Putamen (tissue), 1 donor: ENCODE results near the gene ITGAE.
"Not testable (repeated sequence)": the region's sequence is repeated elsewhere in the genome, so short reads cannot be mapped to it uniquely, and the experiment has no call there.

Experiments used
- DNase-seq: peaks from one replicate; pipeline ENCODE4 v3.0.0-alpha.2; 2016; ENCODE audit warnings: low spot score

Gene ITGAE

DNA sequence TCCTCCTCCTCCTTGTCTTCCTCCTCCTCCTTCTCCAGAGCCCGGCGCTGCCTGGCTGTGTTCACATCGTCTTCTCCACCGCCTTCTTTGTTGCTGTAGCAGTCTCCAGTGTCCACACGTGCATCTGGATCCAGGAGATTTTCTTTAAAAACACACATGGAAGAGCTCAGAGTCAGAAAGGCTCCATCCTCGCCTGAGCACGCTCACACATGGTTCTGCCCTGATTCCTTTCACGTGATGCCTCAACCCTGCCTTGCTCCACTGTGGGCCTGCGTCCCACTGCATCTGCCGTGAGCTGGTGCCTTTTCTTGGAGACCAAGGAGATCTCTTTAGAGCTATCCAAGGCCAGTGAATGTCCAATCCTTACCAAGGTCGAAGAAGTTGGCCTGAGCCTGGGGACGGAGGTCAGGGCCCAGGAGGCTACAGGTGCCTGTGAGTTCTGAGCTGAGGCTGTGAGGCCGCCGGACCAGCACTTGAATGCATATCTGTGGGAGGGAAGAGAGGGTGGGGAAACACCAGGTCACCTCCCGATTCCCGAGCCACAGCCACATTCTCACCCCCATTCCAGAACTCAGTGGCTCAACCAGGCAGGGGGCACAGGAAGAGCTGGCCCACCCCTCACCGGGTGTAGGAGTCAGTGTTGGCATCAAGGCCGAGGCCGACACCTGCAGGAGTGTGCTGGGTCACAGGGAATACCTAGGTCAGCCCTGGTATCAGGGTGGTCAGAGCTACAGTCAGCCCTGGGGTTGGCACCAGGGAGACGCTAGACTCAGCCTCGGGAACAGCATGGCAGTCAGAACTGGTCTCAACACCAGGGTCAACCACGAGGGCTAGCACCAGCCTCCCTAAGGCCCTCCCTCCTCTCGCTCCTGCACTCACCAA is 39.7 kb downstream of the ITGAE start:
- DNase-seq = no peak

GRCh38 chr17:3759597-3760216 is 41.3 kb downstream of the ITGAE start:
- DNase-seq = no peak

- no peak for DNase-seq
Measured at GRCh38 chr17:3755335-3756030, 45.5 kb downstream of the ITGAE start.

GRCh38 chr17:3754458-3755334 is 46.3 kb downstream of the ITGAE start:
- no peak for DNase-seq

DNA sequence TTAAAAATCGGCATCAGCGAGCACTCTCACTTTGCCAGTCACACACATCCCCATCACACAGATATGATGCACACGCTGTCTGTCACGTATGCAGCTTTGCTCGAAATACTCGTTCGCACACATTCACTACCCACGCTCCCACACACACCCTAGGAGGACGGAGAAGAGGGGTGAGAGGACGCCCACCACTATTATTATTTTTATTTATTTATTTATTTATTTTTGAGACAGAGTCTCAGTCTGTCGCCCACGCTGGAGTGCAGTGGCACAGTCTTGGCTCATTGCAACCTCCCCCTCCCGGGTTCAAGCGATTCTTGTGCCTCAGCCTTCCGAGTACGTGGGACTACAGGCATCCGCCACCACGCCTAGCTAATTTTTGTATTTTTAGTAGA is 46.9 kb downstream of the ITGAE start:
- no peak for DNase-seq

GRCh38 chr17:3753624-3754023 is 47.4 kb downstream of the ITGAE start:
- DNase-seq = no peak

GRCh38 chr17:3751836-3752235 is 49.2 kb downstream of the ITGAE start:
- no peak for DNase-seq

- no peak for DNase-seq
Measured at GRCh38 chr17:3750926-3751325, 50.1 kb downstream of the ITGAE start.

GRCh38 chr17:3750296-3750695 is 50.7 kb downstream of the ITGAE start:
- DNase-seq = no peak

- no peak for DNase-seq
Measured at GRCh38 chr17:3748576-3748975, 52.4 kb downstream of the ITGAE start.

DNA sequence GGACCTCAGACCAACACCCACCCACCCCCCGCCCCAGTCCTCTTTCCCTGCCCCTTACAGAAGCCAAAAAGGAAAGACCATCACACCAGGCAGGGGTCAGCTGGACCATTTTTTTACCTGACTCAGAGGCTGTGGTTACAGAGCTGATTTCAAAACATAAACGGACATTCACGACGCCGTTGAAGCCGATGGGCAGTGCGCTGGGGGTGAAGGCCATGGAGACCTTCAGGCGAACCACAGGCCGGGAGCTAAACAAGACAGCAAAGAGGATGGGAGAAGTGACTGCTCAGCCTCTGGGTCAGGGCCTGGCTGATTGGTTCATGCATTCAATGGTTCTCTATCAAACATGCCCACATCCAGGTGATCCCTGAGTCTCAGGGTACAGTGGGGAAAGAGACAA is 53.2 kb downstream of the ITGAE start:
- DNase-seq = no peak

GRCh38 chr17:3745071-3745470 is 55.9 kb downstream of the ITGAE start:
- DNase-seq = no peak

DNA sequence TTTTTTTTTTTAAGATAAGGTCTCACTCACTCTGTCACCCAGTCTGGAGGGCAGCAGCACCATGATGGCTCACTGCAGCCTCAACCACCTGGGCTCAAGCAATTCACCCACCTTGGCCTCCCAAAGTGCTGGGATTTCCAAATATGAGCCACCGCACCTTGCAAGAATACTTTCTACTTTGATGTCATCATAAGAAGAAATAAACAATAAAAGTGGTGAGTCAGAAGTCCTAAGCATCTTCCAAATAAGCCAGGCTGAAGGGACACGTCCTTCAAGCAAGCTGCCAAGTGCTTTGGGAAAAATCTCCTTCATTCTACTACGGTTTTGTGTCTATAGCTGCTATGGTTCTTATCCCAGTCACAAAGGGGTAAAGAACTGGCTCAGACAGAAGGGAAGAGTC is 57.0 kb downstream of the ITGAE start:
- DNase-seq = no peak

- DNase-seq = no peak
Measured at GRCh38 chr17:3740611-3741073, 60.3 kb downstream of the ITGAE start.

DNA sequence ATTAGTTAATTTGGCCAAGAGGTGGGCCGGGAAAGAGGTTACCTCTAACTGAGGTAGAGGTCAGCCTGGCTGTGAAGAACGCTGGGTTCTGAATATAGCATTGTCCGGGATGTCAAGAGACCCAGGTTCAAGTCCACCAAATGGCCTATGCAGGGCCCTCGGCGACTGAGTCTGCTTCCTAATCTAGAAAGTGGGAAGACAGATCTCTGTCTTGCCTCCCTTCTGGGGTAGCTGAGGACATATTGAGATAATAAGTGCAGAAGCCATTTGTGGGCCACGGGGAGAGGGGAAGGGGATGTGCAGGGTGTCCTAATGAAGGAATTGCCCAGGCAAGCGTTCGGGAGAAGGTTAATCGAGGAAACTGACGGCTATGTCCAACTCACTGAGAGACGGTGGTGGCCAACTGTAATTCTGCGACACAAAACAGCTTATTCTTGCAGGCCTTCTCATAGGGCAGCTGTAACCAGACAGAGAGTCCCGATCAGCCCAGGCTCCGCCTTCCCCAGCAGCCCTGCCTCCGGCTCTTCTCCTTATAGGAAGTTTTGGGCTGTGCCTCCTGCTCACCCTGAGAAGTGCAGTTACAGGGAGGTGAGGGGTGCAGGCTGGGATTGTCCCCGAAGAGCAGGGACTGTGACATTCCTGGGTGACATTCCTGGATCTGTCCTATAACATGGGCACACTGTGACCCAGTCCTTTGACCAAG is 61.4 kb downstream of the ITGAE start:
- DNase-seq = no peak

DNA sequence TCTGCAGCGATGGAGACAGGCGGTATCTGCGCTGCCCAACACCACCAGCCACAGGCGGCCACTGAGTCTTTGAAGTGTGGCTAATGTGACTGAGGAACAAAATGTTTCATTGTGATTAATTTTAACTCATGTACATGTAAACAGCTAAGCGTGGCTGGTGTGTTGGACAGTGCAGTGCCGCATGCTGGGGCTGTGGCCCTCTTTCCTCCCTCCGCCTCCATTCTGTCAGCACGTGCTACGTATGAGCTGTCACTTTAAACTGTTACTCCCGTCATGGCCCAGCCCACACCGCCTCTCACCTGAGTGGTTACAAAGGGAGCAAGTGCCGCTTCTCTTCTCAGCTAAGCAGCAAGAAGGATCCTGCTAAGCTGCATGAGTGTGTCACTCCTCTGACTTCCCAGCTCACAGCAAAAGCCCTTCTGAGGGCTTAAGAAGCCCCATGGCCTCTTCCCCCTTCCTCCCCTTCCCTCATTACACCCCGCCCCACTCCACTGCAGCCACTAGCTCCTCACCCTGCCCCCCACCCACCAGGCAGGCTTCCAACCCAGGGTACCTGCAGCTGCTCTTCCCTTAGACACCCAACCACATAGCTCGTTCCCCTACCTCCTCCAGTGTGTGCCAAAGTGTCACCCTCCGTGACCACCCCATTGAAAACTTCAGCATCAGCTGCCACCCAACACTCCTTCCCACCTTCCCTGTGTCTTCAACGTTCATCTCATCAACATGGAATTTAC is 62.3 kb downstream of the ITGAE start:
- peak; percentile 71 for DNase-seq

DNA sequence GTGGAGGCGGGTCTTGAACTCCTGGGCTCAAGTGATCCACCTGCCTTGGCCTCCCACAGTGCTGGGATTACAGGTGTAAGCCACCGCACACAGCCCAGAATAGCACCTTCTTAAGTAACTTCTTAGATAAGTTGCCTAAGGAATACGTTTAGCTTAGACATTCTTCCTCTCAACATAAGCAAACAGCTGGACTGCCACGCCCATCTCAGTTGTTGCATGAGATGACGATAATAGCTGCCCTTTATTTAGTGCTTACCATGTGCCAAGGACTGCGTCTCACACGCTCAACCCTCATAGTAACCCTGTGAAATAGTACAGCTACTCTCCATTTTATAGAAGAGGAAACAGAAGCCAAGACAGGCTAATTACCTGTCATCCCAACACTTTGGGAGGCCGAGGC is 65.5 kb downstream of the ITGAE start:
- no peak for DNase-seq

DNA sequence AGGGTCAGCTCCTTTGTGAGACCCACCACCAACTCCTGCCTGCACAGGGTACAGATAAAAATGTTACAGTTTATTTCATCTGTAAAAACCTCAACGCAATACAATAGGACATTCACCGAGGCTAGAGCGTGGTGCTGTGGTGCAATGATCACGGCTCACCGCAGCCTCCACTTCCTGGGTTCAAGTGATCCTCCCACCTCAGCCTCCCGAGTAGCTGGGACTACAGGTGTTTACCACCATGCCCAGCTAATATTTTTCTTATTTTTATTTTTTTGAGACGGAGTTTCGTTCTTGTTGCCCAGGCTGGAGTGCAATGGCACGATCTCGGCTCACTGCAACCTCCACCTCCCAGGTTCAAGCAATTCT is 66.1 kb downstream of the ITGAE start:
- not testable (repeated sequence) for DNase-seq

- no peak for DNase-seq
Measured at GRCh38 chr17:3732210-3732621, 68.8 kb downstream of the ITGAE start.

DNA sequence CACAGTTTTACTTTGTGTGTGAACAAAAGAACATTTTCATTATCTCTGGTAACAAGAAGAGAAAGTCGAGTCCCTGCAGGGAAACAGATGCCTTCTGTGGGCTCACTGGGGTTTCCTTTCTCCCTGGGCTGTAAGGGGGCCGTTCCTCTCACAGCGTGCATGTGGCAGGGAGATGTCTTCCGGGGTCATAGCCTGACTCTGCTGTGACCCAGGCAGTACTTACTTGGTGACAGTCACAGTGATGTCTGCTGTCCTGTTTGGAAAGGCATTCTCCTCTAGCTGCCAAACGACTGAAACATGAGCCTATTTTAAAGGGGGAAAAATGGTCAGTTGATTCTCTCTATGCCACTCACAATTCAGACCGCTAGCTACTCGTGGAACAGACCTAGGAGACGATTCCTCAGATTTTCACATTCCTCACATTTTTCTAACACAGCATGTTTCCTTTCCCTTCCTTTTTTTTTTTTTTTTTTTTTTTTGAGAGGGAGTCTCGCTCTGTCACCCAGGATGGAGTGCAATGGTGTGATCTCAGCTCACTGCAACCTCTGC is 70.0 kb downstream of the ITGAE start:
- no peak for DNase-seq
